ENCODE data around the gene PIGS. TPM values are rescaled to one million over a fixed set of nuclear protein-coding genes. Genes with fewer than 3 reads are reported as not detected.

Gene PIGS
- total RNA-seq, 4 donors from 2014 or later = 41.9 to 55.5 (median 47.2) TPM

GRCh38 chr17:28554565-28554964, 16.8 kb downstream of the PIGS start:
- TF ChIP-seq EP300 (IDR thresholded peaks at IDR 0.05) = no peak
- peak in 1 of 3 experiments; percentile 14 for TF ChIP-seq CTCF (IDR thresholded peaks at IDR 0.05)
- TF ChIP-seq POLR2AphosphoS5 (IDR thresholded peaks at IDR 0.05) = no peak
- H3K4me3 ChIP-seq = no peak overlapping the region
- peaks cover 16 to 31% (median 27%) of the 10 kb centered on the region in 4 donors for H3K4me1 ChIP-seq
- intact Hi-C loops (cut with DNase I) = loop anchor here (5.0 kb wide), 1 partner anchor 43 kb away; the partner anchor contains the start of gene SPAG5
- peaks cover 45 to 62% (median 61%) of the 10 kb centered on the region in 4 donors for H3K36me3 ChIP-seq
- no peaks in the 10 kb centered on the region for H3K9me3 ChIP-seq
- WGBS = 96% methylated on average over 6 of the region's 6 CpGs
- H3K27ac ChIP-seq (replicated peaks in 1 of 4) = no peak overlapping the region
- no peak for DNase-seq (ENCODE audit: extremely low spot score)
- no peaks in the 10 kb centered on the region for H3K27me3 ChIP-seq

- TF ChIP-seq EP300 (IDR thresholded peaks at IDR 0.05) (no peak), POLR2A (IDR thresholded peaks at IDR 0.05; ENCODE audit: low read depth) (no peak), CTCF (IDR thresholded peaks at IDR 0.05) (no peak), POLR2AphosphoS5 (IDR thresholded peaks at IDR 0.05) (no peak)
- WGBS = 97% methylated on average over 5 of the region's 5 CpGs
- Histone ChIP-seq H3K27me3 (no peaks in the 10 kb centered on the region), H3K36me3 (peaks cover 37 to 47% (median 46%) of the 10 kb centered on the region in 4 donors), H3K27ac (replicated peaks in 1 of 4) (peak overlapping the region; percentile 62 to 80 (median 78)), H3K4me3 (peak overlapping the region; percentile 77 to 91 (median 84)), H3K9me3 (no peaks in the 10 kb centered on the region), H3K4me1 (peaks cover 16 to 44% (median 33%) of the 10 kb centered on the region in 4 donors)
- intact Hi-C loops (cut with DNase I) = loop anchor here (5.0 kb wide), 1 partner anchor 44 kb away; the partner anchor contains the start of gene SPAG5
- DNase-seq (ENCODE audit: extremely low spot score) = no peak
These were observed 18.3 kb downstream of the PIGS start for GRCh38 chr17:28553000-28553505.

GRCh38 chr17:28552176-28552999, 18.9 kb downstream of the PIGS start, which contains the start of gene UNC119:
Gene UNC119, minus strand, starts transcription at chr17:28552624. Its CDS starts 67 bp downstream, at chr17:28552557.
- 6% methylated on average over 15 of the region's 67 CpGs for WGBS
- intact Hi-C loops (cut with DNase I) = loop anchor here (5.0 kb wide), 1 partner anchor 45 kb away; the partner anchor contains the start of gene SPAG5
- no peak for DNase-seq (ENCODE audit: extremely low spot score)
- TF ChIP-seq CTCF (IDR thresholded peaks at IDR 0.05) = no peak
- no peak for TF ChIP-seq EP300 (IDR thresholded peaks at IDR 0.05)
- TF ChIP-seq POLR2AphosphoS5 (IDR thresholded peaks at IDR 0.05) = peak; percentile 61 to 82
- no peak for TF ChIP-seq POLR2A (IDR thresholded peaks at IDR 0.05; ENCODE audit: low read depth)
- Histone ChIP-seq H3K4me1 (peaks cover 16 to 46% (median 35%) of the 10 kb centered on the region in 4 donors), H3K9me3 (no peaks in the 10 kb centered on the region), H3K36me3 (peaks cover 31 to 45% (median 42%) of the 10 kb centered on the region in 4 donors), H3K27me3 (no peaks in the 10 kb centered on the region), H3K4me3 (peak within 1 kb of the TSS; percentile 77 to 91 (median 84)), H3K27ac (replicated peaks in 1 of 4) (peak within 1 kb of the TSS; percentile 62 to 80 (median 78))

- no peaks in the 10 kb centered on the region for H3K9me3 ChIP-seq
- intact Hi-C loops (cut with DNase I) = loop anchor here (5.0 kb wide), 1 partner anchor 46 kb away; the partner anchor contains the start of gene SPAG5
- no peaks in the 10 kb centered on the region for H3K27me3 ChIP-seq
- peaks cover 24 to 45% (median 42%) of the 10 kb centered on the region in 4 donors for H3K36me3 ChIP-seq
- H3K4me3 ChIP-seq = peak overlapping the region; percentile 77 to 91 (median 84)
- H3K27ac ChIP-seq (replicated peaks in 1 of 4) = peak overlapping the region; percentile 62 to 80 (median 78)
- no peak for TF ChIP-seq POLR2AphosphoS5 (IDR thresholded peaks at IDR 0.05)
- TF ChIP-seq CTCF (IDR thresholded peaks at IDR 0.05) = no peak
- no peak for TF ChIP-seq POLR2A (IDR thresholded peaks at IDR 0.05; ENCODE audit: low read depth)
- no peak for TF ChIP-seq EP300 (IDR thresholded peaks at IDR 0.05)
- WGBS = 16% methylated on average over 10 of the region's 10 CpGs
- peaks cover 16 to 46% (median 35%) of the 10 kb centered on the region in 4 donors for H3K4me1 ChIP-seq
- DNase-seq (ENCODE audit: extremely low spot score) = no peak
These were observed 19.7 kb downstream of the PIGS start for GRCh38 chr17:28551421-28552175.
